Measurements from ENCODE around the gene MPDZ. TPM values are rescaled to one million over a fixed set of nuclear protein-coding genes. Genes with fewer than 3 reads are reported as not detected.

The MPDZ gene
- total RNA-seq, 2 experiments from 2014 or later: not detected

DNA sequence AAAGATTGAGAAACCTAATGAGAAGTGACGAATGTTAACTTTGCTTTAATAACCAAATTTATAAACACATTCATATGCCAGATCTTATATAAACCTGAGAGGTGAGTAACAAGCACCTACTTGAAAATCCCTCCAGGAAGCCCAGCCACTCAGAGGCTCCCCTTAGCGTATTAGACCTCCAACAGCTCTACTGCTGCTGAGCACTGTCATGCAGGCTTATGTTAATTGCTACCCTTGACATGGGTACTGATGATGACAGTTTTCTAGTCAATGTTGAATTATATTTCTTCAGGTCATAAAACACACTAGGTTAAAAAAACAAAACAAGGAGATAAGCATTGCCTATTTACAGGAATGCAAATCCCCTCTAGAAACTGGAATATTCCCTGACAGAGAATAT is 161.2 kb downstream of the MPDZ start:
- ChIA-PET CTCF (no interaction called here), POLR2A (no interaction called here)
- Mint-ChIP-seq H3K4me3 (no peak overlapping the region), H3K27me3 (ENCODE audit: low read depth) (no peaks in the 10 kb centered on the region), H3K9me3 (ENCODE audit: insufficient read depth) (peaks cover 4% of the 10 kb centered on the region), H3K4me1 (ENCODE audit: low read depth) (no peaks in the 10 kb centered on the region), H3K36me3 (ENCODE audit: low read depth) (no peaks in the 10 kb centered on the region), H3K27ac (no peak overlapping the region)
- DNase-seq: no peak
- ATAC-seq: no peak

DNA sequence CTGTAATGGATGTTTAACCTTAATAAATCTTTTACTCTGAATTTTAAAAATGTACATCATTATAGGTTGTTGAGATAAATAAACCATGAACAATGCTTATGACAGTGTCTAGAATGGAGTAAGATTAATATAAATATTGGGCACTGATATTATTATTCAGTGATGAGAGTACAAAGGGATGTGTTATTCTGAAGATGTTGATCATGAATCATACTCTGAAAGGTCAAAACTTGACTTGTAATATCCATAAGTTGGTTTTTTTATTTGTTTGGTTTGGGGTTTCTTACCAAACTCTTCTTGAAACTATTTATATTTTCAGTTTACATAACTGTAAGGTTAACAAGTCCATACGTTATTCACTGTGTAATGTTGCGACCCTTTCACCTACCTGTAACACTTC is 163.2 kb downstream of the MPDZ start:
- H3K27me3 Mint-ChIP-seq (ENCODE audit: low read depth): no peaks in the 10 kb centered on the region
- no peaks in the 10 kb centered on the region for H3K36me3 Mint-ChIP-seq (ENCODE audit: low read depth)
- H3K4me3 Mint-ChIP-seq: no peak overlapping the region
- ChIA-PET CTCF (no interaction called here), POLR2A (no interaction called here)
- DNase-seq (no peak), ATAC-seq (no peak)
- H3K4me1 Mint-ChIP-seq (ENCODE audit: low read depth): no peaks in the 10 kb centered on the region
- peaks cover 4% of the 10 kb centered on the region for H3K9me3 Mint-ChIP-seq (ENCODE audit: insufficient read depth)
- no peak overlapping the region for H3K27ac Mint-ChIP-seq

DNA sequence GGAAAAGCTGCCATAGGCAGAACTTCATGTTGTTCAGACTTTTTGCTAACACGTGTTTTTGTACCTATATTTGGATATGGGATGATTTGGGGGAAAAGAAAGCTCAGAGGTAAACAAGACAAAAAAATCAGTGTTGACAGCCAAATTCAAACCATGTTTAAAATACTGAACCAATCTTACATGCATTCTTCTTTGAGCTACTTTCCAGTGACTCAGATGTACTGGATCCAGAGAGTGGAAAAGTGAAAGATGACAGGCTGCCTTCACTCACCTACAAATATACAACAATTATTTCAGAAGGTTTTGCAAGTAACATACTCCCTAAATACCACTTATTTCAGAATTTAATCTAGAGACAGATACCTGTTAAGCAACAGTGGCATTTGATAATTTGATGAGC is 165.7 kb downstream of the MPDZ start:
- no peaks in the 10 kb centered on the region for H3K4me1 Mint-ChIP-seq (ENCODE audit: low read depth)
- no peak overlapping the region for H3K4me3 Mint-ChIP-seq
- H3K36me3 Mint-ChIP-seq (ENCODE audit: low read depth): no peaks in the 10 kb centered on the region
- DNase-seq (no peak), ATAC-seq (no peak)
- H3K27me3 Mint-ChIP-seq (ENCODE audit: low read depth): no peaks in the 10 kb centered on the region
- H3K9me3 Mint-ChIP-seq (ENCODE audit: insufficient read depth): no peaks in the 10 kb centered on the region
- POLR2A ChIA-PET: no interaction called here
- H3K27ac Mint-ChIP-seq: no peak overlapping the region
- CTCF ChIA-PET: no interaction called here

GRCh38 chr9:13113216-13113615 is 166.3 kb downstream of the MPDZ start:
- Mint-ChIP-seq H3K4me1 (ENCODE audit: low read depth) (no peaks in the 10 kb centered on the region), H3K27me3 (ENCODE audit: low read depth) (no peaks in the 10 kb centered on the region), H3K9me3 (ENCODE audit: insufficient read depth) (no peaks in the 10 kb centered on the region), H3K4me3 (no peak overlapping the region), H3K36me3 (ENCODE audit: low read depth) (no peaks in the 10 kb centered on the region), H3K27ac (no peak overlapping the region)
- CTCF ChIA-PET: no interaction called here
- ATAC-seq (no peak), DNase-seq (no peak)
- POLR2A ChIA-PET: no interaction called here

- Mint-ChIP-seq H3K36me3 (ENCODE audit: low read depth) (no peaks in the 10 kb centered on the region), H3K9me3 (ENCODE audit: insufficient read depth) (no peaks in the 10 kb centered on the region), H3K27ac (no peak overlapping the region), H3K27me3 (ENCODE audit: low read depth) (no peaks in the 10 kb centered on the region), H3K4me1 (ENCODE audit: low read depth) (no peaks in the 10 kb centered on the region), H3K4me3 (no peak overlapping the region)
- DNase-seq (no peak), ATAC-seq (no peak)
- ChIA-PET CTCF (no interaction called here), POLR2A (no interaction called here)
These were observed 167.7 kb downstream of the MPDZ start for GRCh38 chr9:13111778-13112177.

DNA sequence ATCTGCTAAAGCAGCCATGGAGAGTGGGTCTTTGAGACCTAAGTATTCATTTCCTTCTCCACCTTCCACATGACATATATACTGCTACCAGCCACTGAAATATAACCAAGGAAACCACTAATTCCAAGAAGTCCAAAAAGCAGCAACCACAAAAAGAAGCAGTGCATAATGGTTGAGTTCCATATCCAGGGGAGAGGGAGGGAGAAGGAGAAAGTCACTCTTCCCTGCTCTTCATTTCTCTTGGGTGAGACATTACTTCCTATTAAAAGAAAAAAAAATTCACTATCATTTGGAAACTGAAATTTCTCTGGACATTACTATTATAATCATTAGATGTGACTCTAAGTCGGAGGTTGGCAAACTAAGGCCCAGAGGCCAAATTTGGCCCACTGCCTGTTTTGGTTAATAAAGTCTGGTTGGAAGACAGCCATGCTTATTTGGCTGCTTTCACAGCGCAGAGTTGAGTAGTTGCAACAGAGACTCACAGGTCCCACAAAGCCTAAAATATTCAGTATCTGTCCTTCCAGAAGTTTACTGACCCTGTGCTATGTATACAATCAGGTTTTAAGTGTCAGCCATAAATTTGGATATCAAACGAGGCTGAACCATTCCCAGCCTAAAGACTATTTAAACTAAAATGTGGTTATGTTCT is 168.6 kb downstream of the MPDZ start:
- Mint-ChIP-seq H3K4me3 (no peak overlapping the region), H3K27ac (no peak overlapping the region), H3K36me3 (ENCODE audit: low read depth) (no peaks in the 10 kb centered on the region), H3K27me3 (ENCODE audit: low read depth) (no peaks in the 10 kb centered on the region), H3K4me1 (ENCODE audit: low read depth) (no peaks in the 10 kb centered on the region), H3K9me3 (ENCODE audit: insufficient read depth) (no peaks in the 10 kb centered on the region)
- no peak for DNase-seq
- no peak for ATAC-seq
- ChIA-PET POLR2A (no interaction called here), CTCF (no interaction called here)

DNA sequence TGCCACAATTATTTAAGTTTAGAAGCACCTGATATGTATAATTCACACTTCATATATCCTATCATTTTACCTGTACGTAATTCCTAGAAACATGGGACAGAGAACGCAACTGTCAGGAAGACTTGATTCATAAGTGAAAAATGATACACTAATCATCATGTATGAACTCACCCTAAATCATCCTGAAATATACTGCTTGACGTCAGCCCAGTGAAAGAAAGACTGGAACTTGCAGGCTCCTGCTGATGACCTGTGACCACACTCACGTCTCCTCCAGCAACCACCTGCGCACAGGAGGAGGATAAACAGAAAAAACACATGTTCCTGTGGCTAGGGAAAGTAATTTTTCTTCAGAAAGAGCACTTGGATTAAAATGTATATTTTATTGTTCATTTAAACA is 169.7 kb downstream of the MPDZ start:
- DNase-seq (no peak), ATAC-seq (no peak)
- no peak overlapping the region for H3K27ac Mint-ChIP-seq
- H3K4me1 Mint-ChIP-seq (ENCODE audit: low read depth): no peaks in the 10 kb centered on the region
- H3K4me3 Mint-ChIP-seq: no peak overlapping the region
- ChIA-PET CTCF (no interaction called here), POLR2A (no interaction called here)
- H3K9me3 Mint-ChIP-seq (ENCODE audit: insufficient read depth): no peaks in the 10 kb centered on the region
- H3K27me3 Mint-ChIP-seq (ENCODE audit: low read depth): no peaks in the 10 kb centered on the region
- no peaks in the 10 kb centered on the region for H3K36me3 Mint-ChIP-seq (ENCODE audit: low read depth)

GRCh38 chr9:13107008-13107407 is 172.5 kb downstream of the MPDZ start:
- no peak overlapping the region for H3K27ac Mint-ChIP-seq
- no peak for ATAC-seq
- ChIA-PET CTCF (no interaction called here), POLR2A (no interaction called here)
- H3K4me1 Mint-ChIP-seq (ENCODE audit: low read depth): no peaks in the 10 kb centered on the region
- H3K27me3 Mint-ChIP-seq (ENCODE audit: low read depth): no peaks in the 10 kb centered on the region
- H3K9me3 Mint-ChIP-seq (ENCODE audit: insufficient read depth): no peaks in the 10 kb centered on the region
- no peak for DNase-seq
- no peaks in the 10 kb centered on the region for H3K36me3 Mint-ChIP-seq (ENCODE audit: low read depth)
- no peak overlapping the region for H3K4me3 Mint-ChIP-seq

GRCh38 chr9:13100914-13101572 is 178.4 kb downstream of the MPDZ start:
- Mint-ChIP-seq H3K27ac (no peak overlapping the region), H3K9me3 (ENCODE audit: insufficient read depth) (no peaks in the 10 kb centered on the region), H3K27me3 (ENCODE audit: low read depth) (no peaks in the 10 kb centered on the region), H3K4me1 (ENCODE audit: low read depth) (no peaks in the 10 kb centered on the region), H3K36me3 (ENCODE audit: low read depth) (no peaks in the 10 kb centered on the region), H3K4me3 (no peak overlapping the region)
- ChIA-PET CTCF (no interaction called here), POLR2A (no interaction called here)
- ATAC-seq: no peak
- DNase-seq: no peak

DNA sequence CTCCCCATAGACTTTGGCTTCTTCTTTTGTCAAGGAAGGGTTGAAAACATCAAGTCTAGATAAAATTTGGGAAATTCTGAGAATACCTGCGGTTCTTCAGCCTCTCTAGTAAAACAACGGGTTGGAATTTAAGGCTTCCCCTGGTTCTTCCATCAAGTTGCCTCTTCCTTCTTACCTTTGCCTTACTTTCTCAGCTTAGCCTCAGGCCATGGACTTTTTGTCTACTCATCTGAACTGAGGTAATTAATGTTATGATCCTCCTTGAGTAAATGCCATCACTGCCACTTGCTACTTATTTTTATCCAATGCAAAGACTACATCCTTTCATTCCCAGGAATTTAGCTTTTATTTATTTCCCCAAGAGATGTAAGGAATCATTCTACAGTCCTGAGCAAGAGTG is 184.4 kb downstream of the MPDZ start:
- Mint-ChIP-seq H3K4me1 (ENCODE audit: low read depth) (no peaks in the 10 kb centered on the region), H3K36me3 (ENCODE audit: low read depth) (no peaks in the 10 kb centered on the region), H3K9me3 (ENCODE audit: insufficient read depth) (no peaks in the 10 kb centered on the region), H3K4me3 (no peak overlapping the region), H3K27ac (no peak overlapping the region), H3K27me3 (ENCODE audit: low read depth) (no peaks in the 10 kb centered on the region)
- DNase-seq (no peak), ATAC-seq (no peak)
- ChIA-PET CTCF (no interaction called here), POLR2A (no interaction called here)

- ChIA-PET POLR2A (no interaction called here), CTCF (no interaction called here)
- no peak overlapping the region for H3K27ac Mint-ChIP-seq
- no peak overlapping the region for H3K4me3 Mint-ChIP-seq
- H3K36me3 Mint-ChIP-seq (ENCODE audit: low read depth): no peaks in the 10 kb centered on the region
- no peaks in the 10 kb centered on the region for H3K9me3 Mint-ChIP-seq (ENCODE audit: insufficient read depth)
- no peaks in the 10 kb centered on the region for H3K27me3 Mint-ChIP-seq (ENCODE audit: low read depth)
- no peak for DNase-seq
- H3K4me1 Mint-ChIP-seq (ENCODE audit: low read depth): no peaks in the 10 kb centered on the region
- ATAC-seq: no peak
These were observed 188.9 kb downstream of the MPDZ start for GRCh38 chr9:13090628-13091027.

GRCh38 chr9:13089666-13090065 is 189.8 kb downstream of the MPDZ start:
- no peak overlapping the region for H3K4me3 Mint-ChIP-seq
- no peaks in the 10 kb centered on the region for H3K4me1 Mint-ChIP-seq (ENCODE audit: low read depth)
- no peaks in the 10 kb centered on the region for H3K27me3 Mint-ChIP-seq (ENCODE audit: low read depth)
- ChIA-PET CTCF (no interaction called here), POLR2A (no interaction called here)
- no peak for DNase-seq
- H3K36me3 Mint-ChIP-seq (ENCODE audit: low read depth): no peaks in the 10 kb centered on the region
- H3K9me3 Mint-ChIP-seq (ENCODE audit: insufficient read depth): no peaks in the 10 kb centered on the region
- ATAC-seq: no peak
- no peak overlapping the region for H3K27ac Mint-ChIP-seq

GRCh38 chr9:13088720-13089427 is 190.6 kb downstream of the MPDZ start:
- DNase-seq (no peak), ATAC-seq (no peak)
- Mint-ChIP-seq H3K27me3 (ENCODE audit: low read depth) (no peaks in the 10 kb centered on the region), H3K4me3 (no peak overlapping the region), H3K4me1 (ENCODE audit: low read depth) (no peaks in the 10 kb centered on the region), H3K9me3 (ENCODE audit: insufficient read depth) (no peaks in the 10 kb centered on the region), H3K27ac (no peak overlapping the region), H3K36me3 (ENCODE audit: low read depth) (no peaks in the 10 kb centered on the region)
- POLR2A ChIA-PET: no interaction called here
- CTCF ChIA-PET: no interaction called here
